Subcutaneous abdominal adipose tissue (tissue), 5 donors: ENCODE measurements around the gene OBI1.

Source experiments
- H3K27ac ChIP-seq: one replicate; pipeline ENCODE4 v1.7.0; 2013; ENCODE audit warnings: low read depth, mild to moderate bottlenecking, inconsistent platforms, low read length, moderate library complexity
- H3K27me3 ChIP-seq, 5 donors: one replicate each; pipeline ENCODE4 v1.7.0; 2013; ENCODE audit warnings: low read length in 5 of 5, inconsistent platforms in 1 of 5; ENCODE audit not compliant: control insufficient read depth in 5 of 5, insufficient read depth in 4 of 5
- H3K36me3 ChIP-seq, 5 donors: one replicate each; pipeline ENCODE4 v1.7.0; 2013; ENCODE audit warnings: low read length in 5 of 5; ENCODE audit not compliant: control insufficient read depth in 5 of 5, insufficient read depth in 5 of 5
- H3K4me1 ChIP-seq, 5 donors: one replicate each; pipeline ENCODE4 v1.7.0; 2013; ENCODE audit warnings: low read length in 5 of 5, mild to moderate bottlenecking in 3 of 5, moderate library complexity in 1 of 5; ENCODE audit not compliant: control insufficient read depth in 5 of 5, insufficient read depth in 5 of 5
- H3K4me3 ChIP-seq, 5 donors: one replicate each; pipeline ENCODE4 v1.7.0; 2013; ENCODE audit warnings: low read length in 5 of 5, low read depth in 1 of 5
- H3K9ac ChIP-seq, 5 donors: one replicate each; pipeline ENCODE4 v1.7.0; 2013; ENCODE audit warnings: low read length in 5 of 5, mild to moderate bottlenecking in 4 of 5, moderate library complexity in 3 of 5
- H3K9me3 ChIP-seq, 5 donors: one replicate each; pipeline ENCODE4 v1.7.0; 2013; ENCODE audit warnings: low read length in 5 of 5; ENCODE audit not compliant: control insufficient read depth in 5 of 5
- donor health status: healthy.
- donor health status: healthy.
- donor health status: healthy.
- donor health status: healthy.
- donor health status: healthy.

OBI1 gene

DNA sequence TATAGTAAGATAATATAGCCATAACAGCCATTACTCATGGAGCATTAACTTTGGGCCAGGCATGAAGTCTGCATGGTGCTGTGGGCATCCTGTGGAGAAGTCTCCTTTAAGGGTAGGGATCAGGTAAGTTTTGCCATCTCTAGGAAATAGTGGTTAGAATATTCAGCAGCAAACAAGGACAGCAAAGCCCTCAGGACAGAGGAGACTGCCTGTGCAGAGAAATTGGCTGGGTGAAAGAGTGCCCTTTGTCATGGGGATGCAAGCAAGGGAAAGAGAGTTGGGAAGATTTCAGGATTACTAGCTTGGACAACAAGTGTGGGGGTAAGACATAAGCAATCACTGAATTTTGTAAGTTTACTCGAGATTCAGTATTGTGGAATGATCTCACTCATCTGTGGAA is 15.7 kb upstream of the OBI1 start:
- Histone ChIP-seq H3K27ac (no peak overlapping the region), H3K4me3 (no peak overlapping the region), H3K9ac (no peak overlapping the region), H3K9me3 (no peaks in the 10 kb centered on the region), H3K27me3 (peaks cover 0 to 4% (median 0%) of the 10 kb centered on the region in 5 donors), H3K36me3 (no peaks in the 10 kb centered on the region), H3K4me1 (no peaks in the 10 kb centered on the region)

DNA sequence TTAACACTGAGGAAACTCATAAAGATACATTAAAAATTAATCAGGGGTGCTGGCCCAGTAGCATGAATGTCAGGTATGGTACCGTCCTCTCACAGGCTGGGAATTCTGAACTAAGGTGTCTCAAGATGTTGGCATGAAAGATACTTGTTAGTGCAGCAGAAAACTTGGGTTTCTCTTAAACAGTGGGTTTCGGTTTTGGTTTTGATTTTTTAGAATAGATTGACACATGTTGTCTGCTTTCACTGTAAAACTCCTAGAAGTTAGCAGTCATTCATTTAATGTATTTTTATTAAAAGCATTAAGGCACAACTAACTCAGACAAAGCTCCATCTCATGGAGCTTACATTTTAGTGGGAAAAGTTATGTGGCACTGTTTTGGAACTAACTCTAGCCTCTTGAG is 3.5 kb upstream of the OBI1 start:
- no peak overlapping the region for H3K9ac ChIP-seq
- H3K4me1 ChIP-seq: peaks cover 6 to 23% (median 19%) of the 10 kb centered on the region in 5 donors
- H3K36me3 ChIP-seq: no peaks in the 10 kb centered on the region
- no peaks in the 10 kb centered on the region for H3K27me3 ChIP-seq
- H3K9me3 ChIP-seq: no peaks in the 10 kb centered on the region
- H3K4me3 ChIP-seq: no peak overlapping the region
- no peak overlapping the region for H3K27ac ChIP-seq

DNA sequence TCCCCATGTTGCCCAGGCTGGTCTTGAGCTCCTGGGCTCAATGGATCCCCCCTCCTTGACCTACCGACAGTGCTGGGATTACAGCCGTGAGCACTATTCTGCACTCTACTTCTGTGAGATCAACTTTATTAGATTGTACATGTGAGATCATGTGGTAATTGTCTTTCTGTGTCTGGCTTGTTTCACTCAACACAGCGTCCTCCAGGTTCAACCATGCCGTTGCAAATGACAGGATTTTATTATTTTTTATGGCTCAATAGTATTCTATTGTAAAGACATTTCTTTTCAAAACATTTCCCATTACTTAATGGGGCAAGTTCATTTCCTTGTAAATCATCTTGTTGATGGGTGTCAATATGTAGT is 1.5 kb upstream of the OBI1 start:
- Histone ChIP-seq H3K27me3 (no peaks in the 10 kb centered on the region), H3K4me1 (peaks cover 6 to 29% (median 22%) of the 10 kb centered on the region in 5 donors), H3K27ac (no peak overlapping the region), H3K9me3 (no peaks in the 10 kb centered on the region), H3K36me3 (no peaks in the 10 kb centered on the region), H3K9ac (peak overlapping the region in 1 of 5 donors; percentile 86), H3K4me3 (peak overlapping the region in 4 of 5 donors; percentile 78 to 99 (median 95))

DNA sequence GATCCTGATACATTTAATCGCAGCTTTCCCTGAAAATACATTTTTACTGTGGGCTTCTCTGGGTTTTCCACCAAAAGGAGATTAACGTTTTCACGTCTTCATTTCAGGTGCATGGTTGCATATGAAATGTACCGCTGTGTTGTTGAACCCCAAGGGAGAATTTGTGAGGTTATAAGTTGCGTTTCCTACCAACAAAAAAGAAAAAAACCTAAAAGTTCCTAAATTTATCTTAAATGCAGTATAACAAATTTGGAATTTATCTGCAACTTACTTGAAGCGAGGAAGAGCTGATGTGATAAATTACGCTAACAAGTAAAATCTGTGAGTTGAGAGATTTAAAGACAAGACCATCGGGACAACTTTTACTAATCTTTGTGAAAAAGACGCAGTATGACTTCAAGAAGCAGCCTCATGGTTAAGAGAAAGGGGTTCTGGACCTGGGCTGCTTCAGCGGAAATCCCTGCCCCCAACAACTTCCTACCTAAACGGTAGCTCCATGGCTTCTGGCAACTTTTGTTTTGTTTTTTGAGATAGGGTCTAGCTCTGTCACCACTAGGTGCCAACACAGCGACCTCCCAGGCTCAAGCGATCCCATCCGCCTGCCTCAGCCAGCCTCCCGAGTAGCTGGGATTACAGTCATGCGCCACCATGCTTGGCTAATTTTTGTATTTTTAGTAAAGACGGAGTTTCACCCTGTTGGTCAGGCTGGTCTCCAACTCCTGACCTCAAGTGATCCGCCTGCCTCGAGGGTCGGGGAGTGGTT is 958 bp upstream of the OBI1 start:
- Histone ChIP-seq H3K9me3 (no peaks in the 10 kb centered on the region), H3K36me3 (no peaks in the 10 kb centered on the region), H3K9ac (peak overlapping the region in 4 of 5 donors; percentile 30 to 89 (median 87)), H3K27me3 (no peaks in the 10 kb centered on the region), H3K4me3 (peak overlapping the region; percentile 78 to 99 (median 95)), H3K4me1 (peaks cover 6 to 33% (median 25%) of the 10 kb centered on the region in 5 donors), H3K27ac (no peak overlapping the region)

DNA sequence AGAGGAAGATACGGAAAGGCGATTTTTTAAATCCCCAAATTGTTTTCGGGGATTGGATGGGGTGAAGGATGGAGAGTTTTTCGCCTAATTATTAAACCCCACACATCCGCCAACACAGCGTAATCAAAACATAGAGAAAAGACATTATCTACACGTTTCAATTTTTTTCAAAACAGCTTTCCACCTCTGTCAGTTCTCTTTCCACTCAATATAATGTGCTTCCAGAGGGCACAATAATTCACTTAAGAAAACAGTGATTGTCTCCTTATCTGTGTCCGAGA is 435 bp upstream of the OBI1 start:
- Histone ChIP-seq H3K4me3 (peak overlapping the region; percentile 78 to 99 (median 95)), H3K4me1 (peaks cover 6 to 35% (median 25%) of the 10 kb centered on the region in 5 donors), H3K9me3 (no peaks in the 10 kb centered on the region), H3K27ac (no peak overlapping the region), H3K27me3 (no peaks in the 10 kb centered on the region), H3K9ac (peak overlapping the region in 3 of 5 donors; percentile 86 to 89 (median 88)), H3K36me3 (no peaks in the 10 kb centered on the region)

DNA sequence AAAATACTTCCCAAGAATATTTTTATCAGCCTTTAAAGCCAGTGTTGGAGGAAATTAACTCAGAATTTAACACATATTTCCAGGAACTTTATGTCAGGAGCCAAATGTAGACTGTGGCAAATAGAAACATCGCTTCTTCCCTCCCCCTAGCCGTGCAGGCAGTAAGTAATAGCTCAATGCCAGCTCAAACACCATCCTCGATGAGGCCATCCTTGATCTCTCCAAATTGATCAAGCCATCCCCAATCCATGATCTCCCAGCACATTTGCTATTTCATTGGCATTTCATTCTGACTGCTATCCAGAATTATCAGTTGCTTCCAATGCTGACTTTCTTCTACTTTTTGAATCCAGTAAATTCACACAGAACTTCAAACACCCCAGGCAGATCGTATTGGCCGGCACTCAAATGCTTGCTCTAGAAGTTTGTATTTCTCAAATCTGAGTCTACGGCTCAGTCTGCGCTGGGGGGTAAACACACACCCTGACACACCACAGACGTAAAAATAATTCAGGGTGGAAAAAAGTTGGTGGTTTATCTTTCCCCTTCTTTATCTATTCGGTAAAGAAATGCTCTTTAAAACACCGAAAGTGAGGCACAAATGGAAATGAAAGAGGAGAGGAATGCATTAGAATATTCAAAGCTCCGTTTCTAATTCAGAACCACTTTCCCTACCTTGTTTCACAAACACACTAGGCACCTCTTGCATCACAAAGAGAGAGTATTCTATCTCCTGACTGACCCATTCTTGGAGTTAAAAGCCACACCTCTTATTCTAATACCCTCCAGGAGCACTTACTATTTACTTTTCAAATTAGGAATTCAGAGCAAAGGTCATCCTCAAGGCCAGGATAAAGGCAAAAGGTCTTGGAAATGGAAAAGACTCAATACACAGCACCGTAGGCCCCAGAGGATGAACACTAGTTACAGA is 991 bp downstream of the OBI1 start:
- H3K9ac ChIP-seq: peak overlapping the region; percentile 29 to 89 (median 88)
- H3K4me3 ChIP-seq: peak overlapping the region; percentile 78 to 99 (median 95)
- H3K27me3 ChIP-seq: no peaks in the 10 kb centered on the region
- no peaks in the 10 kb centered on the region for H3K9me3 ChIP-seq
- peak overlapping the region; percentile 70 for H3K27ac ChIP-seq
- peaks cover 6 to 35% (median 29%) of the 10 kb centered on the region in 5 donors for H3K4me1 ChIP-seq
- no peaks in the 10 kb centered on the region for H3K36me3 ChIP-seq

DNA sequence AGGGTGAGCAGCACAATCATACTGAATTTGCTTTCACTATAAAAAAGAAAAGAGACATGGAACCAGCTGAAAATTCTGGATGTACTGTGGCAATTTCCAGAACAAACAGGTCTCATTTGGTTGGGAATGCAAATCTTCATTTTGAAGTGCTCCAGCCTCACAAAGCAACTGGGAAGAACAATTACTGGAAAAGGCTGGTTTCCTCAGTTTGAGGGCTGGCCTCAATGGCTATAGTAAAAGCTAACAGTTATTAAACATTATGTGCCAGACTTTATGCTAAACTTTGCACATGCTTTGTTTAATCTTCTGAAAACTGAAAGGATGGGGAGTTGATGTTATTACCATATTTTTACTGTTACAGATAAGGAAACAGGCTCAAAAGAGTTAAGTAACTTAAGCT is 3.0 kb downstream of the OBI1 start:
- no peaks in the 10 kb centered on the region for H3K36me3 ChIP-seq
- peaks cover 6 to 35% (median 29%) of the 10 kb centered on the region in 5 donors for H3K4me1 ChIP-seq
- peak overlapping the region; percentile 8 for H3K27ac ChIP-seq
- no peaks in the 10 kb centered on the region for H3K27me3 ChIP-seq
- peak overlapping the region in 1 of 5 donors; percentile 8 for H3K4me3 ChIP-seq
- no peaks in the 10 kb centered on the region for H3K9me3 ChIP-seq
- H3K9ac ChIP-seq: peak overlapping the region in 1 of 5 donors; percentile 4

DNA sequence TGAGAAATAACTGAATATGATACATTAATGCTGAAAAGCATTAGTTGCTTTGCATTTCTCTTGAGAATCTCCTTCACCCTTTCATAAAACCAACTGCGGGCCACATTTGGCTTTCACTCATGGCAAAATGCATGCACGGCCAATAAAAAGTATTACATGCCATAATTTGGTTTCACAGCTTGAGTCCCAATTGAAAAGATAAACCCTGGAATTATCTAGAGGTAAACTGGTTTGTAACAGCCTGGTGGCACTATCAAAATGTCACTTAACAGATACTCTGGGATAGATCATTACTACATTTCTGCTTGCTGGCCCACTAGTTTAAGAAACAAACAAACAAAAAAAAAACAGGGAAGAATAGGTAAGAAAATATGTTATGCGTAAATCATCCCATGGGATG is 3.9 kb downstream of the OBI1 start:
- no peaks in the 10 kb centered on the region for H3K9me3 ChIP-seq
- no peaks in the 10 kb centered on the region for H3K27me3 ChIP-seq
- peaks cover 6 to 42% (median 28%) of the 10 kb centered on the region in 5 donors for H3K4me1 ChIP-seq
- H3K4me3 ChIP-seq: no peak overlapping the region
- H3K27ac ChIP-seq: peak overlapping the region; percentile 8
- no peaks in the 10 kb centered on the region for H3K36me3 ChIP-seq
- no peak overlapping the region for H3K9ac ChIP-seq

DNA sequence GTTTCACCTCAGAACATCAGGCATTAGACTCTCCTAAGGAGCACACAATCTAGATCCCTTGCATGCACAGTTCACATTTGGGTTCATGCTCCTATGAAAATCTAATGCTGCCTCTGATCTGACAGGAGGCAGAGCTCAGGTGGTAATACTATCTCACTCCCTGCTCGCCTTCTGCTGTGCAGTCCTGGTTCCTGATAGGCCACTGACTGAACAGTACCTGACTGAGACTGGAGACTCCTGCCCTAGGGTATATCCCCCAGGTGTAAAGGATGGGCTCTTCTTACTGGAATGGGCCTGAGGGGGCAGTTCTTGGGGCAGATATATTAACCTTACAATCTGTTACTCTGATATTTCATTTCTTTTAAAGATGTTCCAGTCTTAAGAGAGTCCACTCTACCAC is 6.3 kb downstream of the OBI1 start:
- Histone ChIP-seq H3K9ac (no peak overlapping the region), H3K4me1 (peaks cover under 1 to 37% (median 9%) of the 10 kb centered on the region in 5 donors), H3K9me3 (no peaks in the 10 kb centered on the region), H3K27me3 (no peaks in the 10 kb centered on the region), H3K36me3 (no peaks in the 10 kb centered on the region), H3K4me3 (no peak overlapping the region), H3K27ac (no peak overlapping the region)

DNA sequence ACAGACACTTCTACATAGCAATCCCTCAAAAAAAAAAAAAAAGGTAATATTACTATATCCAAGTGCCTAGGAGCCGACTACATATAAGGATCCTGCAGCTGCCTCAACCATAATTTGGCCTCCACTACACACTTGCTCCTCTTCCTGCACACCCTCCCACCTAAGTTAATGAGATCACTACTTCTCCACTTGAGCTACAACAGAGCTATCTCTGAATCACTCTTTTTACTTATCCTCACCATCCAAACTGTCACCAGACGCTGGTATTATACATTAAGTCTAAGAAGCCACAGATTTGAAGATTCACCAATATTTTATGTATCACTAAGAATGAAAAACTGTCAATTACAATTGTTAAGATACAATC is 8.3 kb downstream of the OBI1 start:
- Histone ChIP-seq H3K36me3 (no peaks in the 10 kb centered on the region), H3K9ac (no peak overlapping the region), H3K27me3 (no peaks in the 10 kb centered on the region), H3K4me1 (peaks cover 0 to 39% (median 11%) of the 10 kb centered on the region in 5 donors), H3K9me3 (no peaks in the 10 kb centered on the region), H3K27ac (no peak overlapping the region), H3K4me3 (no peak overlapping the region)
